OCI-LY7 (cell line): ENCODE measurements around the gene OAS2. TPM values are rescaled to one million over a fixed set of nuclear protein-coding genes. Genes with fewer than 3 reads are reported as not detected.
A peak's percentile ranks its signal among the peaks of the same experiment; 100 is the strongest.

Experiments used
- BruUV-seq: library from RNA; stranded (reverse); fragments of 400-500 nt; replicated peaks from 2 replicates; lab custom pipeline; 2021; lab: Mats Ljungman, UMichigan
- CTCF ChIA-PET: fragments of 300-600 bp; sonication (Branson Sonifier 250); formaldehyde crosslinking; loops from one replicate; lab custom pipeline; 2022; ENCODE audit warnings: antibody characterized with exemption; ENCODE audit not compliant: unreplicated experiment; lab: Charles Lee
- POLR2A ChIA-PET: fragments of 300-600 bp; sonication (Branson Sonifier 250); formaldehyde crosslinking; loops from one replicate; lab custom pipeline; 2022; ENCODE audit warnings: antibody characterized with exemption; lab: Charles Lee
- DNase-seq: peaks from one replicate; pipeline ENCODE4 v3.0.0-alpha.2; 2015; ENCODE audit warnings: low spot score
- H2AFZ ChIP-seq: fragments of 200-600 bp; sonication (generic), shearing (Covaris generic); 2 replicates; pipeline ENCODE4 v1.6.1; 2014; ENCODE audit warnings: mild to moderate bottlenecking, antibody characterized with exemption, low read length, moderate library complexity
- H3K27ac ChIP-seq: fragments of 200-600 bp; sonication (generic); 2 replicates; pipeline ENCODE4 v1.5.1; 2014; ENCODE audit warnings: mixed run types, low read depth, mild to moderate bottlenecking, moderate library complexity, low read length, inconsistent platforms; ENCODE audit not compliant: poor library complexity, severe bottlenecking
- H3K36me3 ChIP-seq: fragments of 200-600 bp; sonication (generic); 2 replicates; pipeline ENCODE4 v1.6.1; 2014; ENCODE audit warnings: mild to moderate bottlenecking, antibody characterized with exemption, low read length, moderate library complexity, mixed read lengths; ENCODE audit not compliant: insufficient read depth
- H3K4me1 ChIP-seq: fragments of 200-600 bp; sonication (generic); 2 replicates; pipeline ENCODE4 v1.5.1; 2014; ENCODE audit warnings: mild to moderate bottlenecking, low read length; ENCODE audit not compliant: insufficient read depth, poor library complexity, severe bottlenecking
- H3K4me2 ChIP-seq: fragments of 200-600 bp; sonication (generic); 2 replicates; pipeline ENCODE4 v1.6.1; 2014; ENCODE audit warnings: mild to moderate bottlenecking, low read length
- H3K4me3 ChIP-seq: fragments of 200-600 bp; sonication (generic); 2 replicates; pipeline ENCODE4 v1.5.1; 2014; ENCODE audit warnings: mild to moderate bottlenecking, low read depth, low read length; ENCODE audit not compliant: poor library complexity, severe bottlenecking
- H3K79me2 ChIP-seq: fragments of 200-600 bp; sonication (generic); 2 replicates; pipeline ENCODE4 v1.6.1; 2016; ENCODE audit warnings: low read depth, mild to moderate bottlenecking, low read length, moderate library complexity, mixed read lengths; ENCODE audit not compliant: insufficient read depth
- H3K9me2 ChIP-seq: fragments of 200-600 bp; sonication (generic); 2 replicates; pipeline ENCODE4 v1.6.1; 2016; ENCODE audit warnings: mild to moderate bottlenecking, low read length, mixed read lengths; ENCODE audit not compliant: insufficient read depth
- H3K9me3 ChIP-seq: fragments of 200-600 bp; sonication (generic); 2 replicates; pipeline ENCODE4 v1.6.1; 2014; ENCODE audit warnings: mild to moderate bottlenecking, mixed run types, low read length, mixed read lengths
- H4K20me1 ChIP-seq: fragments of 200-600 bp; sonication (generic); 2 replicates; pipeline ENCODE4 v1.6.1; 2014; ENCODE audit warnings: mild to moderate bottlenecking, antibody characterized with exemption, low read length, moderate library complexity, mixed read lengths; ENCODE audit not compliant: insufficient read depth
- EZH2phosphoT487 ChIP-seq: fragments of 200-600 bp; sonication (generic); IDR thresholded peaks from 2 replicates; pipeline ENCODE4 v1.6.1; 2018; ENCODE audit warnings: low read depth, borderline replicate concordance, mild to moderate bottlenecking, mixed run types, antibody characterized with exemption, low read length, moderate library complexity, mixed read lengths
- intact Hi-C: fragments of 100-400 bp; cut with micrococcal nuclease; formaldehyde crosslinking; loops from one replicate; pipeline ENCODE4 v1.10.0; 2022; ENCODE audit not compliant: unreplicated experiment
- total RNA-seq, 2 experiments: library from RNA; depleted of rRNA in 1 of 2; stranded (reverse); fragments of >200 nt in 1 of 2; shearing (Covaris generic) in 1 of 2; gene quantifications; 2 replicates each; pipeline ENCODE4 v1.2.3, GENCODE V29; 2014 to 2022
- TF ChIP-seq, protein P1 (sequence below): fragments of 200-600 bp; sonication (generic); conservative IDR thresholded peaks from 2 replicates; pipeline ENCODE4 v1.5.1; 2014; ENCODE audit warnings: mild to moderate bottlenecking, antibody characterized with exemption, low read length, moderate library complexity, mixed read lengths

Gene OAS2
- total RNA-seq, 2 experiments from 2014 or later, result 33.2 to 46.8 TPM

DNA sequence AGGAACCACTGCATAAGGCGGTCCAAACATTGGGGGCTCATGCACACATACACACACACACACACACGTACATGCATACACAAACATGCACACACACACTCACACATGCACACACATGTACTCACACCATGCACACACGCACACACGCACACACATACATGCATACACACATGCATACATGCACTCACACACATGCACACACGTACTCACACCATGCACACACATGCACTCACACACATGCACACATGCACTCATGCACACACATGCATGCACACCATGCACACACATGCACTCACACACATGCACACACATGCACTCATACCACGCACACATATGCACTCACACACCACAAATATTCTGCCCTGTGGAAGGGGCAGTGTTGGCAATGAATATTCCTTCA lies 22.1 kb downstream of the OAS2 start:
- H3K79me2 ChIP-seq, result no peaks in the 10 kb centered on the region
- H3K4me2 ChIP-seq, result peak overlapping the region; percentile 76; the same call in 1 of the 2 replicates
- no peaks in the 10 kb centered on the region for H3K9me2 ChIP-seq
- ChIA-PET POLR2A (no interaction called here), CTCF (no interaction called here)
- H3K36me3 ChIP-seq, result peaks cover 80% of the 10 kb centered on the region
- H3K9me3 ChIP-seq, result peaks cover 26% of the 10 kb centered on the region
- peak overlapping the region; percentile 99 for H3K27ac ChIP-seq
- intact Hi-C loops, result no loop called here
- no peak for TF ChIP-seq EZH2phosphoT487
- TF ChIP-seq, protein P1, sequence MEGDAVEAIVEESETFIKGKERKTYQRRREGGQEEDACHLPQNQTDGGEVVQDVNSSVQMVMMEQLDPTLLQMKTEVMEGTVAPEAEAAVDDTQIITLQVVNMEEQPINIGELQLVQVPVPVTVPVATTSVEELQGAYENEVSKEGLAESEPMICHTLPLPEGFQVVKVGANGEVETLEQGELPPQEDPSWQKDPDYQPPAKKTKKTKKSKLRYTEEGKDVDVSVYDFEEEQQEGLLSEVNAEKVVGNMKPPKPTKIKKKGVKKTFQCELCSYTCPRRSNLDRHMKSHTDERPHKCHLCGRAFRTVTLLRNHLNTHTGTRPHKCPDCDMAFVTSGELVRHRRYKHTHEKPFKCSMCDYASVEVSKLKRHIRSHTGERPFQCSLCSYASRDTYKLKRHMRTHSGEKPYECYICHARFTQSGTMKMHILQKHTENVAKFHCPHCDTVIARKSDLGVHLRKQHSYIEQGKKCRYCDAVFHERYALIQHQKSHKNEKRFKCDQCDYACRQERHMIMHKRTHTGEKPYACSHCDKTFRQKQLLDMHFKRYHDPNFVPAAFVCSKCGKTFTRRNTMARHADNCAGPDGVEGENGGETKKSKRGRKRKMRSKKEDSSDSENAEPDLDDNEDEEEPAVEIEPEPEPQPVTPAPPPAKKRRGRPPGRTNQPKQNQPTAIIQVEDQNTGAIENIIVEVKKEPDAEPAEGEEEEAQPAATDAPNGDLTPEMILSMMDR, result no peak
- H2AFZ ChIP-seq, result no peak overlapping the region
- H4K20me1 ChIP-seq, result no peaks in the 10 kb centered on the region
- H3K4me1 ChIP-seq, result peaks cover 45% of the 10 kb centered on the region
- no peak overlapping the region for H3K4me3 ChIP-seq
- no peak for DNase-seq
- no TSS peak for BruUV-seq

GRCh38 chr12:113002155-113002554 lies 23.8 kb downstream of the OAS2 start:
- POLR2A ChIA-PET, result interaction anchor here (0.6 kb wide), 1 partner anchor 31 kb away, joined by 5 read pairs; no protein-coding TSS in a partner anchor

DNA sequence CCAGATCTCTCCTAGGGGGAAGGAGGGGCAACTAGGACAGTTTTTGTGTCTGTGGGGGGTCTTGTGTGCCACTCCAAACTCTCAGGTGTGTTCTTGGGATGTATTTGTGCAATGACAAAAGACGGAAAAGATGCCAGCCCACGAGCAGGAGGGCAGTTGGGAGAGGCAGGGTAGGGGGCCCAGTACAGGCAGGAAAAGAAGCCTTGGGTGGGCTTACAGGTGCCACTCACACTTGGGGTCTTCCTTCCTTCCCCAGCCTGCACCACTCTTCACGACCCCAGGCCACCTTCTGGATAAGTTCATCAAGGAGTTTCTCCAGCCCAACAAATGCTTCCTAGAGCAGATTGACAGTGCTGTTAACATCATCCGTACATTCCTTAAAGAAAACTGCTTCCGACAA lies 24.4 kb downstream of the OAS2 start:
- peaks cover 11% of the 10 kb centered on the region for H3K9me3 ChIP-seq
- no peaks in the 10 kb centered on the region for H4K20me1 ChIP-seq
- H3K27ac ChIP-seq, result no peak overlapping the region
- no peak overlapping the region for H3K4me2 ChIP-seq
- no peaks in the 10 kb centered on the region for H3K79me2 ChIP-seq
- ChIA-PET CTCF (no interaction called here), POLR2A (no interaction called here)
- no peak overlapping the region for H3K4me3 ChIP-seq
- H2AFZ ChIP-seq, result no peak overlapping the region
- peaks cover 33% of the 10 kb centered on the region for H3K4me1 ChIP-seq
- no peak for DNase-seq
- TF ChIP-seq EZH2phosphoT487, result no peak
- TF ChIP-seq, protein P1, result no peak
- no peaks in the 10 kb centered on the region for H3K9me2 ChIP-seq
- BruUV-seq, result no TSS peak
- intact Hi-C loops, result no loop called here
- H3K36me3 ChIP-seq, result peaks cover 76% of the 10 kb centered on the region

More at GRCh38 chr12:113002155-113002554, 23.8 kb downstream of the OAS2 start:
- Histone ChIP-seq H3K4me1 (peaks cover 38% of the 10 kb centered on the region), H3K79me2 (no peaks in the 10 kb centered on the region), H3K9me3 (peaks cover 16% of the 10 kb centered on the region), H3K36me3 (peaks cover 76% of the 10 kb centered on the region), H3K4me2 (no peak overlapping the region), H3K27ac (no peak overlapping the region), H2AFZ (no peak overlapping the region), H3K9me2 (no peaks in the 10 kb centered on the region), H4K20me1 (no peaks in the 10 kb centered on the region), H3K4me3 (no peak overlapping the region)
- BruUV-seq, result no TSS peak
- DNase-seq, result no peak
- CTCF ChIA-PET, result no interaction called here
- no peak for TF ChIP-seq EZH2phosphoT487
- TF ChIP-seq, protein P1, result peak; percentile 31; the same call in 1 of the 2 replicates
- intact Hi-C loops, result no loop called here
